Placental epithelial cell (primary cell): ENCODE measurements around the gene ZNF212. TPM values are rescaled to one million over a fixed set of nuclear protein-coding genes. Genes with fewer than 3 reads are reported as not detected.

ENCODE experiments used
- small RNA-seq: library from RNA; depleted of rRNA; stranded (forward); fragments of <200 nt; gene quantifications from one replicate; pipeline ENCODE3, GENCODE V24; 2012
- total RNA-seq: library from RNA; depleted of rRNA; stranded (reverse); fragments of >200 nt; gene quantifications from 2 replicates; pipeline ENCODE4 v1.2.3, GENCODE V29; 2012

The ZNF212 gene
- 8.7 and 11.8 TPM in 2 replicates for total RNA-seq

GRCh38 chr7:149239345-149240143, at the start of gene ZNF212:
TSS of gene ZNF212 (plus strand) at chr7:149239651. CDS start at chr7:149239779, 128 bp downstream.

GRCh38 chr7:149195180-149196150, 44.0 kb upstream of the ZNF212 start, which contains the start of gene ZNF282:
TSS of gene ZNF282 (plus strand) at chr7:149195546. CDS start at chr7:149195590, 44 bp downstream.

DNA sequence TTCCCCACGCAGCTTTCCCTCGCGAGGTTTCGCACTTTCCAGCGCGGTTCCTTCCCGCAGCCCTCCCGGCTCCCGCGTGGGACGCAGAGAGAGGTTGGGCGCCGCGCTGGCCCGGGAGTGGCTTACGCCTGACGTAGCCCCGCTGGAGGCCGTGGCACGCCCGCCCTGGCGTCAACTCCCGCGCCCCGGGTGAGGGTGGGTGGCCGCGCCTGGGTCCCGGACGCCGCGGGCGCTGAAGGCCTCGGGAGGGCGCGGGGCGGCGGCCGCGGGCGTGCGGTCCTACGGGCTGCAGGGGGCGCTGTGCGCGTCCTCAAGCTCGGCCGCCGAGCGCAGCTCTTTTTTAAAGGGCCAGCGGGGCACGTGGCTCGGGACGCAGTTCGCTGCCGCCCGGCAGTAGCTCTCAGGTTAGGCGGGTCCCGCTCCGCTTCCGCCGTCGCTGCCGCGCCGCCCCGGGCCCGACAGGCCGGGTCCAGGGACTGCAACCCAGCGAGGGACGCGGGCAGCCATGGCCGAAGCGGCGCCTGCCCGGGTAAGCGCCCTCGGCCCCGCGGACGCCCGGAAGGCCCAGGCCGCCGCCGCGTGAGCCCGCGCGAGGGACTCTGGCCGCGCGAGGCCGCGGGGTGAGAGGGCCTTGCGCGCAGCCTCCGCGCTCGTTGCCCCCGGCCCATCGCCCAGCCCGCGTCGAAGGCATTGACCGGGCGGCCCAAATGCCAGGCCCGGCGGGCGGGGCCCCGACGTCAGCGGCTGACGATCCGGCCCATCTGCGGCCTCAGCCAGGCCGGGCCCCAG, 22.6 kb downstream of the ZNF212 start, which contains the start of gene ZNF783:
TSS of gene ZNF783 (plus strand) at position 368 of the 789 bp plus-strand sequence. CDS start at position 506, 138 bp downstream.

Small RNA genes within 50 kb of the gene (small RNA-seq; reads per million reads assigned to genes)
- not detected for gene AC004890.1

Other genes with a start within 250 kb of the ZNF212 start
- gene PDIA4, start 211.1 kb upstream of the ZNF212 start, total RNA-seq: 233 and 420 TPM in 2 replicates
- 7.4 and 7.5 TPM in 2 replicates for gene ZNF786, start 148.9 kb upstream of the ZNF212 start, total RNA-seq
- 6.7 and 9.0 TPM in 2 replicates for gene ZNF425, start 113.3 kb upstream of the ZNF212 start, total RNA-seq
- 22.4 and 29.2 TPM in 2 replicates for gene ZNF398, start 92.2 kb upstream of the ZNF212 start, total RNA-seq
- 24.8 and 26.7 TPM in 2 replicates for gene ZNF282, start 44.1 kb upstream of the ZNF212 start, total RNA-seq
- 16.3 and 21.2 TPM in 2 replicates for gene ZNF783, start 22.5 kb downstream of the ZNF212 start, total RNA-seq
- gene ZNF777, start 221.4 kb downstream of the ZNF212 start, total RNA-seq: 8.6 and 12.4 TPM in 2 replicates